IgD-negative memory B cell (primary cell): ENCODE measurements around the gene UFSP2. TPM values are rescaled to one million over a fixed set of nuclear protein-coding genes. Genes with fewer than 3 reads are reported as not detected.
"Not testable (repeated sequence)": the region's sequence is repeated elsewhere in the genome, so short reads cannot be mapped to it uniquely, and the experiment has no call there.

Experiments
- H3K27ac Mint-ChIP-seq, 3 donors: one replicate each; pipeline ENCODE4 v1.8.0; 2020 to 2022; ENCODE audit warnings: mild to moderate bottlenecking in 3 of 3, mixed read lengths in 3 of 3, moderate library complexity in 1 of 3
- H3K27me3 Mint-ChIP-seq: one replicate; pipeline ENCODE4 v1.8.0; 2021; ENCODE audit warnings: mixed read lengths
- H3K36me3 Mint-ChIP-seq: one replicate; pipeline ENCODE4 v1.8.0; 2020; ENCODE audit warnings: mild to moderate bottlenecking, mixed read lengths
- H3K4me1 Mint-ChIP-seq, 3 donors: one replicate each; pipeline ENCODE4 v1.8.0; 2020 to 2022; ENCODE audit warnings: mixed read lengths in 3 of 3, mild to moderate bottlenecking in 1 of 3
- H3K4me3 Mint-ChIP-seq, 4 donors: one replicate each; pipeline ENCODE4 v1.8.0; 2020 to 2022; ENCODE audit warnings: mild to moderate bottlenecking in 4 of 4, mixed read lengths in 4 of 4, moderate library complexity in 3 of 4
- H3K9me3 Mint-ChIP-seq, 3 donors: one replicate each; pipeline ENCODE4 v1.8.0; 2020 to 2021; ENCODE audit warnings: mixed read lengths in 3 of 3, mild to moderate bottlenecking in 1 of 3
- polyA plus RNA-seq: library from polyadenylated mRNA; unstranded; fragments of 300-500 nt; fragmentation: Illumina TruSeq; gene quantifications from one replicate; pipeline ENCODE4 v1.2.3, GENCODE V29; 2021

Gene UFSP2
- polyA plus RNA-seq, 1 donor from 2014 or later = 29.2 TPM

DNA sequence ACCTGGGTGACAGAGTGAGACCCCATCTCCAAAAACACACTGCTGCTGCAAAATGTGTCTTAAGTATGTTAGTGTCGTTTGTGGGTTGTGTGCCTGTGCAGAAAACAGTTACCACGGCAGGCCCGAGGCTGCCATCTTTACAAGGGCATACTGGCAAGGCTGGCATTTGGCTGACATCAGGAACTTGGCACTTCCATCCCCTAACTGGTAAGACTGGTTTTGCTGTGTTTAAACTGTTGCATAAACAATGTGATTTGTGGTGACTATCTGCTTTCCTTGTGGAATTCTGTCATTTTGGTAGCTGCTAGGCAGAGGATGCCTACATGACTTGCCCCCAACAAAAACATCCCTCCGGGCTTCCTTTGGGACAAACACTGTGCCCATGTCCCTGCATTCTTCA is 42.3 kb downstream of the UFSP2 start:
- peaks cover 0 to 12% (median 0%) of the 10 kb centered on the region in 3 donors for H3K9me3 Mint-ChIP-seq
- H3K4me3 Mint-ChIP-seq = no peak overlapping the region
- peaks cover 3% of the 10 kb centered on the region for H3K36me3 Mint-ChIP-seq
- H3K4me1 Mint-ChIP-seq = peaks cover 0 to 4% (median 0%) of the 10 kb centered on the region in 3 donors
- no peak overlapping the region for H3K27ac Mint-ChIP-seq
- H3K27me3 Mint-ChIP-seq = no peaks in the 10 kb centered on the region

DNA sequence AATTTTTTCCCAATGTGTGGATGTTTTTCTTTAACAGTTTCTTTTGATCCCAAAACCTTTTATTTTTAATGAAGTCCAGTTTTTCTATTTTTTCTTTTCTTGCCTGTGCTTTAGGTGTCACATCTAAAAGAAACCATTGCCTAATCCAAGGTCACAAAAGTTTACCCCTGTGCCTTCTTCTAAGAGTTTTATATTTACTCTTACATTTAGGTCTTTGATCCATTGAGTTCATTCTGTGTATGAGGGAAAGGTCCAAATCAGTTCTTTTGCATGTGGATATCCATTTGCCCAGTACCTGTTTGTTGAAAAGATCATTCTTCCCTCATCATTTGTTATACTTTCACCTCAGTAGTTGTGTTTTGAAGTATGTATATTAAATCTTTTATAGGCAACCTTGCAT is 43.0 kb downstream of the UFSP2 start:
- peaks cover 7% of the 10 kb centered on the region for H3K36me3 Mint-ChIP-seq
- no peak overlapping the region for H3K4me3 Mint-ChIP-seq
- peaks cover 0 to 4% (median 0%) of the 10 kb centered on the region in 3 donors for H3K4me1 Mint-ChIP-seq
- H3K27ac Mint-ChIP-seq = no peak overlapping the region
- peaks cover 0 to 12% (median 0%) of the 10 kb centered on the region in 3 donors for H3K9me3 Mint-ChIP-seq
- H3K27me3 Mint-ChIP-seq = no peaks in the 10 kb centered on the region

DNA sequence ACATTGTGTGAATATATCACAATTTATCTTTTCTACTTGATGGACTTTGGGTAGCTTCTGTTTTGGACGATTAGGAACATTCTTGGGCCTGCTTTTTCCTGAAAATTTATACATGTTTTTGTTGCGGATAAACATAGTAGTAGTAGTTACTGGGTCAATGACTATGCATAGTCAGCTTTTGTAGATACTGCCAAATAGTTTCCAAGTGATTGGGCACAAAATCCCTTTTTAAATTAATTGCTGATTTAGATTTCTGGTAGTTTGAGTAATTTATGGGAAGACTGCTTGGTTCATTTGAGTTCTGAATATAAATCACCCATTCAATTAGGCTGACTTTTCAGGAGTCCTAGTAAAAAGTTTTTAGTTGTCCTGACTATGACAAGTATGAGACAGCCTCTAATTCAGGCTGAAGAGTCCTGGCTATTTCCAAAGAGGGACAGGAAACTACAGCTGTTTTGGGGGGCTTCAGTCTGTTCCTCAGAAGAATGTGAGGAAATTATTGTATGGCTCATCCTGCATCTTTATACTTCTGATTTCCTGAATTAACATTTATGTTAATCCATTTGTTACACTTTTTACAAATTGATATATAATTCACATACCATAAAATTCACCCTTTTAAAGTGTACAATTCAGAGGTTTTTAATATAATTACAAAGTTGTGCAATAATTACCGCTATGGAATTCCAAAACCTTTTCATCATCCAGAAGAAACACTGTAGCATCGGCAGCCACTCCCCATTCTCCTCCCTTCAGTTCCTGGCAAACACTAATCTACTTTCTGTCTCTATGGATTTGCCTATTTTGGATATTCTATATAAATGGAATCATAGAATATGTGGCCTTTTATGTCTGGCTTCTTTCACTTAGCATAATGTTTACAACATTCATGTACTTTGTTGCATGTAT is 44.2 kb downstream of the UFSP2 start:
- H3K4me1 Mint-ChIP-seq = peaks cover 0 to 4% (median 0%) of the 10 kb centered on the region in 3 donors
- peak overlapping the region in 1 of 3 donors; percentile 46 for H3K27ac Mint-ChIP-seq
- peaks cover 0 to 12% (median 0%) of the 10 kb centered on the region in 3 donors for H3K9me3 Mint-ChIP-seq
- no peak overlapping the region for H3K4me3 Mint-ChIP-seq
- no peaks in the 10 kb centered on the region for H3K27me3 Mint-ChIP-seq
- peaks cover 7% of the 10 kb centered on the region for H3K36me3 Mint-ChIP-seq

DNA sequence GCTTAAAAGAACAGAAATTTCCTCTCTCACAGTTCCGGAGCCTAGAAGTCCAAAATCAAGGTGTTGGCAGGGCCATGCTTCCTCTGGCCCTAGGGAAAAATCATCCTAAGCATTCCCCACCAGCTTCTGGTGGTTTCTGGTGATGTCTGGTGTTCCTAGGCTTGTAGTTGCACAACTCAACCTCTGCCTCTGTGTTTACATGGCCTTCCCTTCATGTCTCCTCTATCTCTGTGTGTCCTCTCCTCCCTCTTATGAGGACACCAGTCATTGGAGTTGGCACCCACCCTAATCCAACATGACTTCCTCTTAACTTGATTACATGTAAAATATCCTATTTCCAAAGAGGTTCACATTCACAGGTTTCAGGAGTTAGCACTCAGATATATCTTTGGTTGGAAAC is 45.4 kb downstream of the UFSP2 start:
- Mint-ChIP-seq H3K9me3 (peaks cover 0 to 12% (median 0%) of the 10 kb centered on the region in 3 donors), H3K4me3 (no peak overlapping the region), H3K27ac (no peak overlapping the region), H3K36me3 (peaks cover 10% of the 10 kb centered on the region), H3K27me3 (no peaks in the 10 kb centered on the region), H3K4me1 (peaks cover 0 to 4% (median 0%) of the 10 kb centered on the region in 3 donors)

DNA sequence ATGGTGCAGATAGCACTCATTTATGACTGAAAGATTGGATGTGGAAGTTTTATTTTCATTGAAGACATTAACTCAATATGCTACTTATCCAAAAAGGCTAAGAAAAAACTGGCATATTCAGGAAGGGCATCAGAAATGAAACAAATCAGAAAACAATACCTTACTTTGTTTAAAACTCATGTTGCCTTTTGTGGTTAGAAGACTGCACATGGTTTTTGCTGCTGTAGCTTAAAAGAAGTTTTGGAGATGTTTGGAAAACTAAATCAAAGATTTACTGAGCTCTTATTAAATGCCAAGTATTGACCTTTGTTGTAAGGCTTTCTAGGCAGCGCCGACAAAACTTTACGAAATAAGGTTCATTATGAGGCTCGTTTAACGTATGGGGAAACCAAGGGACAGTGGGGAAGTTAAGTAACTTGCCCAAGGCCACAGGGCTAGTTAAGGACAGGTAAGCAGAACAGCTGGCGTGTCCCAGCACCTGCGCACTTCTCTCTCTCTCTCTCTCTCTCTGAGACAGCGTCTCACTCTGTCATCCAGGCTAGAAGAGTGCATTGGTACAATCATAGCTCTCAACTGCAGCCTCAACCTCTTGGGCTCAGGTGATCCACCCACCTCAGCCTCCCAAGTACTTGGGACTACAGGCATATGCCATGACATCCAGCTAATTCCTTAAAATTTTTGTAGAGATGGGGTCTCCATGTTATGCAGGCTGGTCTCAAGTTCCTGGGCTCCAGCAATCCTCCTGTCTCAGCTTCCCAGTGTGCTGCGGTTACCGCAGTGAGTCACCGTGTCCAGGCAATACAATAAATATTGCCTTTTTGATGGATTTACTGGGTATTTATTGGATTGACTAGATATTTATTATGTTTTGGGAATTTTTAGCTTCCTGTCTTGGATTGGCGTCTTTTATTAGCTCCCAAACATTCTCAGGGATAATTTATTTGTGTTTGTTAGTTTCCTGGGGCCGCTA is 46.2 kb downstream of the UFSP2 start:
- H3K36me3 Mint-ChIP-seq = peaks cover 13% of the 10 kb centered on the region
- H3K27ac Mint-ChIP-seq = peak overlapping the region in 1 of 3 donors; percentile 46
- H3K27me3 Mint-ChIP-seq = no peaks in the 10 kb centered on the region
- no peaks in the 10 kb centered on the region for H3K4me1 Mint-ChIP-seq
- H3K9me3 Mint-ChIP-seq = peaks cover 0 to 12% (median 0%) of the 10 kb centered on the region in 3 donors
- no peak overlapping the region for H3K4me3 Mint-ChIP-seq

DNA sequence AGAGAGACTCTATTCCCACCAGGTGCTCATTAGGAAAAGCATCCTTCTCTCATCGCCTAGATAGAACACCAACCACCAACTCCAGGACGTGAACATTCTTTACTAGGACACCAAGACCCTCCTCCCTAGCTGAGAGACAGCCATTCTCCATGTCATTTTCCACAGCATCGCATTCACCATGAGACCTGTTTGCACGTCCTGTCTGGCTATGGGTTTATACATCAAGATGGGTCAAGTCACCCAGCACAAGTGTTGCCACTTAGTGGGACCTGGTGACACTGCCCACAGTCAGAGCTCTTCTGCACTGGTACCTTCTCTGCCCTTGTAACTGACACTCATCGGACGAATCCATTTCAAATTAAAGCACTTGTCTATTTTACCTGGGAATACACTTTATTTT is 47.5 kb downstream of the UFSP2 start:
- Mint-ChIP-seq H3K4me1 (no peaks in the 10 kb centered on the region), H3K27ac (no peak overlapping the region), H3K9me3 (peaks cover 0 to 12% (median 0%) of the 10 kb centered on the region in 3 donors), H3K36me3 (peaks cover 15% of the 10 kb centered on the region), H3K27me3 (no peaks in the 10 kb centered on the region), H3K4me3 (no peak overlapping the region)

DNA sequence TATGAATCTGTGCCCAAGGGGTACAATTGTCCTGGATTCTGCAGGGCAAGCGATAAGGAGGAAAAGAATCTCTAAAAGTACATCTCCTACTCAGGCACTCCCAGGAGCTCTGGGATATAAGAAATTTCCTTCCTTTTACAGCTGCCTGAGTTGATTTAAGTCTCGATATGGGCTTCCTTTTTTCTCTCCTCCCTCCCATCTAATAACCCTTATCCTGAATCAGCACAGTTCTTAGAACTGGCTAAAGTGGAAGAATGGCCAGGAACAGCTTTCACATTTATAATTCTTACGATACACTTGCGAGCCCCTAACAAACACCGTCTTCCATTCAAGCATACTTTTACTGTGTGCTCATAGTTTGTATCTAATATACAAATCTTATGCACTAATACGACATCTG is 51.2 kb downstream of the UFSP2 start:
- peaks cover 20% of the 10 kb centered on the region for H3K36me3 Mint-ChIP-seq
- no peaks in the 10 kb centered on the region for H3K27me3 Mint-ChIP-seq
- H3K9me3 Mint-ChIP-seq = no peaks in the 10 kb centered on the region
- no peaks in the 10 kb centered on the region for H3K4me1 Mint-ChIP-seq
- no peak overlapping the region for H3K27ac Mint-ChIP-seq
- peak overlapping the region in 1 of 4 donors; percentile 45 for H3K4me3 Mint-ChIP-seq

DNA sequence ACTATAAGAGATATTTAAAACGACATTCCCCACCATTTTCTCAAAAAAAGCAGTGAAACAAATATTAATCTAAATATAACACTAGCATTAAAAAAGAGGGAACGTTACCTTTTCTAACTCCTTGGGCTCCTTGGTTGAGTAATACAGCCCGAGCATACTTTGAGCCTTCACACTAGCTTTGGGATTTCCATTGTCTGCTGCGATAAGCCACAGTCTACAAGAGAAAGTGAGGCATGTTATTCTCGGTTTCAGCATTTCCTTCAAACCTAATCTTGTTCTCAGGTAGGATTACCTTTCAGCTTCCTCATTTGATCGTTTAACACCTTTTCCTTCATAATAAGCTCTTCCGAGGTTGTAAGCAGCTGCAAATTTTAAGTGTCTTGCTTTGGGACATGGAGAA is 51.7 kb downstream of the UFSP2 start:
- H3K9me3 Mint-ChIP-seq = no peaks in the 10 kb centered on the region
- H3K27ac Mint-ChIP-seq = no peak overlapping the region
- no peaks in the 10 kb centered on the region for H3K27me3 Mint-ChIP-seq
- H3K4me3 Mint-ChIP-seq = no peak overlapping the region
- no peaks in the 10 kb centered on the region for H3K4me1 Mint-ChIP-seq
- peaks cover 20% of the 10 kb centered on the region for H3K36me3 Mint-ChIP-seq

DNA sequence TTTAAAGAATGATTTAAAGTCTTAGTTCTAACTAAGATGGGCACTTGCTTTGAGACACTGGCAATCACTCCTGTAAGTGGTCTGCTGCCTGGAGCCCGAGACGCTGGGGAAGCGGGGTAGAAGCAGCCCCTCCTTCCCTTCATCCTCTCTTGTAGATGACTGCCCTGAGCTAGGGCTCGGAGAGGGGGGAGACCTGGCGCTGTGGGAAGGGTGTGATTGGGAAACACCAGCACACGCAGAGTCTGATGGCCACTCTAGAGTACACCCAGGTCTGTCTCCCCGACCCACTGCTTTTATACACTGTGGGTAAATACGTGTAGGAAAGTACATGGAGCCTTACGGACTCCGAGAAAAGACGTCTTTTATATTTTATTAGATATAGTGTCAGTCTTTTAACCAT is 54.1 kb downstream of the UFSP2 start:
- Mint-ChIP-seq H3K4me3 (no peak overlapping the region), H3K4me1 (peaks cover 0 to 2% (median 0%) of the 10 kb centered on the region in 3 donors), H3K27me3 (no peaks in the 10 kb centered on the region), H3K27ac (no peak overlapping the region), H3K36me3 (peaks cover 14% of the 10 kb centered on the region), H3K9me3 (no peaks in the 10 kb centered on the region)

DNA sequence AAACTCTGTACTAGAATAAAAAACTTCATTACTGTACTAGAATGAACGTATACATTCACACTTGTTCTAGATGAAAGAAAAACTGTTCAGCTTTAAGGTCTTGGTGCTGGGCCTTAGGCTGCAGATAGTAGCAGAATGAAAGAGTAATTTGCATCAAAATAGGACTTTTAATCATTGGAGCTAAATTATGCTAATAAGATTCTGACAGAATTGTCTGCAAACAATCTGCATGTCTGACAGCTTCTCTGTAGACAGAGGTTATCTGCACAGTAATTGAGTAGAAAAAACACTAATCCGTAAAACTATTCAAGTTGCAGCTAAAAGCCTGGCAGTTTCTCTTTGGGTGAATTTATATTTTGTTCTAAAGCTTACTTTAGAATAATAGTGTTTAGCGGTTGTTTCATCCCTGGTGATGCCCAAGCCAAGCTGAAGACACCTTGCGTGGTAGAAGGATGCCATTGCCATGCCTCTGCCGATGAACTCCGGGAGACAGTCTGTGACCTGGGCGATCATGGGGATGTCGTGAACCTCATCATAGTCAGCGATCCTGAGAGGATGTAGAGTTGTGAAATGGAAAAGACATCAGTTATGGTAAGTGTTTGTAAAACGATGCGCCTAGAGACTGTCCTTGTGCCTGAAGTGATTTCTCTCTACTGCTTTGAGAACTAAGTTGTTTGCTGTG is 55.4 kb downstream of the UFSP2 start:
- Mint-ChIP-seq H3K27ac (peak overlapping the region in 1 of 3 donors; percentile 18), H3K36me3 (peaks cover 10% of the 10 kb centered on the region), H3K9me3 (no peaks in the 10 kb centered on the region), H3K4me1 (peaks cover 0 to 2% (median 0%) of the 10 kb centered on the region in 3 donors), H3K4me3 (no peak overlapping the region), H3K27me3 (no peaks in the 10 kb centered on the region)

DNA sequence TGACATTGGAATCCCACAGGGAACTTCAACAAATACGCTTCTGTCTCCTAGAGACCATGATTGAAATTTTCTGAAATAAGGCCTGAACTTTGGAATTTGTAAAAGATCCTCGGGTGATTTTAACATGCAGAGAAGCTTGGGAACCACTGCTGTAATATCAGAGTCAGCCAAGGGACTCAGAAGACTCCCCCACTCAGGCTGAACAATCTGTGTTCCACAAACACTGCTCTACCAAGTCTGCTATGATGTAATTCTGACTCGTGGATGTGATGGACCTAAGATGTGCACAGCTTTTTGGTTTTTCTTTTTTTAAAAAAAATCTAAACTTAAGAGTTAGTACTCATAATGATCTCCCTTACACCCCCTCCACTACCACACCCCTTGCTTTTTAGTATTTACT is 56.0 kb downstream of the UFSP2 start:
- Mint-ChIP-seq H3K4me1 (peaks cover 0 to 2% (median 0%) of the 10 kb centered on the region in 3 donors), H3K27ac (no peak overlapping the region), H3K4me3 (no peak overlapping the region), H3K27me3 (no peaks in the 10 kb centered on the region), H3K9me3 (no peaks in the 10 kb centered on the region), H3K36me3 (peaks cover 10% of the 10 kb centered on the region)

DNA sequence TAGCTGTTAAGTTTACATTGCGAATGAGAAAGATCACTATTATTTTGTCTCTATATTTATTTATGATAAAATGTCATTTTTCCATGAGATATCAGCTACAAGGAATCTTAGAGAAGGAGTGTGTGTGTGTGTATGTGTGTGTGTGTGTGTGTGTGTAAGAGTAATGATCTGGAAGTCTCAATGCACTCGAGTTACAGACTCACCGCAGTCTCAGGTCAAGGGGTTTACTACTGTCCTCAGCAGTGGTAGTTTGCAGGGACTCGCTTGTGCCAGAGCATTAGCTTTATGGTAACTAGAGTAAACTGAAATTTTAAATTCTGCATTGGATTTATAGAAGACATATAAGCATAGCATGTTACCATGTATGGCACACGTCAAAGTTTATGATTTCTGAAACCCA is 60.9 kb downstream of the UFSP2 start:
- H3K36me3 Mint-ChIP-seq = peaks cover 4% of the 10 kb centered on the region
- H3K9me3 Mint-ChIP-seq = no peaks in the 10 kb centered on the region
- peaks cover 0 to 2% (median 0%) of the 10 kb centered on the region in 3 donors for H3K4me1 Mint-ChIP-seq
- no peak overlapping the region for H3K4me3 Mint-ChIP-seq
- H3K27ac Mint-ChIP-seq = no peak overlapping the region
- H3K27me3 Mint-ChIP-seq = no peaks in the 10 kb centered on the region

DNA sequence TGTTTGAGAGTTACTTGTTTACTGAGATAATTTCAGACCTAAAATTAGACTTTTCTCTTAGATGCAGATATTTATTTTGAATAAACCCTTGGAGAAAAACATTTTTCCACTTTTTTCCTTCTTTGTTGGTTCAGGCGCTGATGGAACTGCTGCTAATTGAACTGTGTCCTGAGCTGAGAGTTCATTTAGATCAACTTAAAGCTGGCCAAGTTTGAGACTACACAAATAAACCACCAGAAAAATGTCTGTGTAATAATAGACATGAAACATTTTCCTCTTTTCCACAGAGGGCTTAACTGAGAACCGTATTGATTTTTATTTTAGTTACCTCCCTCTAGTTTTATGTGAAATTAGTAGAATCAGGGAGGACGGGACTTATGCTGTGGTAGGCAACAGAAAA is 62.5 kb downstream of the UFSP2 start:
- H3K36me3 Mint-ChIP-seq = peaks cover 4% of the 10 kb centered on the region

DNA sequence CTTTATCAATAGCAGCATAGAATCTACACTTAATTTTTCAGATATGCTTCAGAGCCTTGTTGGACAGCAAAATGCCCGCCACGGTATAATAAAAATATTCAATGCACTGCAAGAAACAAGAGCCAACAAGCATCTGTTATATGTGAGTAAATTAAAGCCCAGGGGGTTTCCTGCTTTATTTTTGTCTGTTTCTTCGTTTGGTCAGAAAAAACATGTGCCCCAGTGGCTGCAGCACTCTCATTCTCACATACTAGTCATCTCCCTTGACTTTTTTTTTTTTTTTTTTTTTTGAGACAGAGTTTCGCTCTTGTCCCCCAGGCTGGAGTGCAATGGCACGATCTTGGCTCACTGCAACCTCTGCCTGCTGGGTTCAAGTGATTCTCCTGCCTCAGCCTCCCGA is 63.2 kb downstream of the UFSP2 start:
- not testable (repeated sequence) for H3K27ac Mint-ChIP-seq, H3K4me3 Mint-ChIP-seq, H3K9me3 Mint-ChIP-seq, H3K4me1 Mint-ChIP-seq, H3K27me3 Mint-ChIP-seq, H3K36me3 Mint-ChIP-seq

More for the DNA sequence above, 62.5 kb downstream of the UFSP2 start:
- no peaks in the 10 kb centered on the region for H3K9me3 Mint-ChIP-seq
- no peaks in the 10 kb centered on the region for H3K27me3 Mint-ChIP-seq
- peaks cover under 1 to 4% (median 2%) of the 10 kb centered on the region in 3 donors for H3K4me1 Mint-ChIP-seq
- H3K4me3 Mint-ChIP-seq = no peak overlapping the region
- no peak overlapping the region for H3K27ac Mint-ChIP-seq
